ENCODE data around the gene LCMT2. TPM values are rescaled to one million over a fixed set of nuclear protein-coding genes. Genes with fewer than 3 reads are reported as not detected.

The LCMT2 gene
- total RNA-seq, 1 experiment from 2014 or later = 6.7 TPM

GRCh38 chr15:43281926-43282602 lies 48.3 kb downstream of the LCMT2 start:
- BruUV-seq (replicated peaks) = no TSS peak
- no peak for DNase-seq
- H2AFZ ChIP-seq (ENCODE audit: low read length) = no peak overlapping the region

DNA sequence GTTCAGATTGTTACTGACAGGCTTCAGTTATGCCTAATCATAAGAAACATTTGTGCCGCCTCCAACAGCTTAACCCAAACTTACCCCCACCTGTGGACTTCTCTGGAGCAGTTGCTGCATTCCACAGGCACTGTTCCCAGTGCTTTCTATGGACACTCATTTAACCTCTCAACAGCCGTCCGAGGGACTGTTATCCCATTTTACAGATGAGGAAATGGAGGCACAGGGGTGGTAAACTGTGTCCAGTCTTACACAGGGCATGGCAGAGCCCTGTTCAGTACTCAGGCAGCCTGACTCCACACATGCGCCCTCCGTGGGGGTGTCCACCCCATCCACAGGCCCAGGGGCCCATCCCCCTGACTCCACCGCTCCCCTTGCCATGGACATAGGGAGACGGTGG lies 49.4 kb downstream of the LCMT2 start:
- no TSS peak for BruUV-seq (replicated peaks)
- Histone ChIP-seq H2AFZ (ENCODE audit: low read length) (no peak overlapping the region), H3K4me1 (ENCODE audit: insufficient read depth, low read length) (no peaks in the 10 kb centered on the region; the same call in 1 of the 2 replicates), H3K79me2 (ENCODE audit: low read length) (no peaks in the 10 kb centered on the region), H3K36me3 (ENCODE audit: low read depth, low read length) (no peaks in the 10 kb centered on the region), H3K4me3 (ENCODE audit: low read length) (no peak overlapping the region), H3F3A (ENCODE audit: low read length, unreplicated experiment) (no peaks in the 10 kb centered on the region), H3K27ac (ENCODE audit: low read length) (no peak overlapping the region), H3K27me3 (ENCODE audit: low read length) (no peaks in the 10 kb centered on the region; the same call in 1 of the 2 replicates), H3K9me2 (replicated peaks; ENCODE audit: low read length) (no peaks in the 10 kb centered on the region), H3K4me2 (ENCODE audit: low read length) (no peak overlapping the region), H3K9ac (ENCODE audit: low read length) (no peak overlapping the region), H3K9me3 (ENCODE audit: low read length) (no peaks in the 10 kb centered on the region), H4K20me1 (ENCODE audit: low read length) (no peaks in the 10 kb centered on the region)
- POLR2A ChIA-PET (ENCODE audit: unreplicated experiment) = no interaction called here
- intact Hi-C loops (cut with micrococcal nuclease) = no loop called here
- CTCF ChIA-PET = no interaction called here
- DNase-seq (no peak), ATAC-seq (no peak)
- TF ChIP-seq, protein P1, sequence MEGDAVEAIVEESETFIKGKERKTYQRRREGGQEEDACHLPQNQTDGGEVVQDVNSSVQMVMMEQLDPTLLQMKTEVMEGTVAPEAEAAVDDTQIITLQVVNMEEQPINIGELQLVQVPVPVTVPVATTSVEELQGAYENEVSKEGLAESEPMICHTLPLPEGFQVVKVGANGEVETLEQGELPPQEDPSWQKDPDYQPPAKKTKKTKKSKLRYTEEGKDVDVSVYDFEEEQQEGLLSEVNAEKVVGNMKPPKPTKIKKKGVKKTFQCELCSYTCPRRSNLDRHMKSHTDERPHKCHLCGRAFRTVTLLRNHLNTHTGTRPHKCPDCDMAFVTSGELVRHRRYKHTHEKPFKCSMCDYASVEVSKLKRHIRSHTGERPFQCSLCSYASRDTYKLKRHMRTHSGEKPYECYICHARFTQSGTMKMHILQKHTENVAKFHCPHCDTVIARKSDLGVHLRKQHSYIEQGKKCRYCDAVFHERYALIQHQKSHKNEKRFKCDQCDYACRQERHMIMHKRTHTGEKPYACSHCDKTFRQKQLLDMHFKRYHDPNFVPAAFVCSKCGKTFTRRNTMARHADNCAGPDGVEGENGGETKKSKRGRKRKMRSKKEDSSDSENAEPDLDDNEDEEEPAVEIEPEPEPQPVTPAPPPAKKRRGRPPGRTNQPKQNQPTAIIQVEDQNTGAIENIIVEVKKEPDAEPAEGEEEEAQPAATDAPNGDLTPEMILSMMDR (conservative IDR thresholded peaks at IDR 0.05; ENCODE audit: low read depth, low read length) = no peak
- TF ChIP-seq EZH2 (IDR thresholded peaks at IDR 0.05; ENCODE audit: low read length, unreplicated experiment) = no peak
- no peak for TF ChIP-seq EZH2phosphoT487 (IDR thresholded peaks at IDR 0.05; ENCODE audit: borderline replicate concordance, low read length)

More at GRCh38 chr15:43281926-43282602, 48.3 kb downstream of the LCMT2 start:
- Histone ChIP-seq H3K9me3 (ENCODE audit: low read length) (no peaks in the 10 kb centered on the region), H3F3A (ENCODE audit: low read length, unreplicated experiment) (no peaks in the 10 kb centered on the region), H4K20me1 (ENCODE audit: low read length) (no peaks in the 10 kb centered on the region), H3K9me2 (replicated peaks; ENCODE audit: low read length) (no peaks in the 10 kb centered on the region), H3K4me1 (ENCODE audit: insufficient read depth, low read length) (no peaks in the 10 kb centered on the region; the same call in 1 of the 2 replicates), H3K79me2 (ENCODE audit: low read length) (no peaks in the 10 kb centered on the region), H3K27ac (ENCODE audit: low read length) (no peak overlapping the region), H3K4me3 (ENCODE audit: low read length) (no peak overlapping the region), H3K36me3 (ENCODE audit: low read depth, low read length) (no peaks in the 10 kb centered on the region), H3K9ac (ENCODE audit: low read length) (no peak overlapping the region), H3K4me2 (ENCODE audit: low read length) (no peak overlapping the region), H3K27me3 (ENCODE audit: low read length) (peaks cover 7% of the 10 kb centered on the region)
- POLR2A ChIA-PET (ENCODE audit: unreplicated experiment) = no interaction called here
- CTCF ChIA-PET = no interaction called here
- intact Hi-C loops (cut with micrococcal nuclease) = no loop called here
- ATAC-seq = no peak
- TF ChIP-seq EZH2phosphoT487 (IDR thresholded peaks at IDR 0.05; ENCODE audit: borderline replicate concordance, low read length) = no peak
- TF ChIP-seq, protein P1 (conservative IDR thresholded peaks at IDR 0.05; ENCODE audit: low read depth, low read length) = no peak
- no peak for TF ChIP-seq EZH2 (IDR thresholded peaks at IDR 0.05; ENCODE audit: low read length, unreplicated experiment)

- H3K27me3 ChIP-seq (ENCODE audit: low read length) = no peaks in the 10 kb centered on the region; the same call in 1 of the 2 replicates
- no peak overlapping the region for H3K27ac ChIP-seq (ENCODE audit: low read length)
- intact Hi-C loops (cut with micrococcal nuclease) = no loop called here
- H3K4me3 ChIP-seq (ENCODE audit: low read length) = no peak overlapping the region
- ATAC-seq (no peak), DNase-seq (no peak)
- CTCF ChIA-PET = no interaction called here
- no peaks in the 10 kb centered on the region for H3F3A ChIP-seq (ENCODE audit: low read length, unreplicated experiment)
- no peaks in the 10 kb centered on the region for H3K79me2 ChIP-seq (ENCODE audit: low read length)
- H3K4me2 ChIP-seq (ENCODE audit: low read length) = no peak overlapping the region
- TF ChIP-seq EZH2 (IDR thresholded peaks at IDR 0.05; ENCODE audit: low read length, unreplicated experiment) (no peak), EZH2phosphoT487 (IDR thresholded peaks at IDR 0.05; ENCODE audit: borderline replicate concordance, low read length) (no peak)
- TF ChIP-seq, protein P1 (conservative IDR thresholded peaks at IDR 0.05; ENCODE audit: low read depth, low read length) = no peak
- no TSS peak for BruUV-seq (replicated peaks)
- no peak overlapping the region for H2AFZ ChIP-seq (ENCODE audit: low read length)
- POLR2A ChIA-PET (ENCODE audit: unreplicated experiment) = no interaction called here
- H3K4me1 ChIP-seq (ENCODE audit: insufficient read depth, low read length) = no peaks in the 10 kb centered on the region
- no peaks in the 10 kb centered on the region for H4K20me1 ChIP-seq (ENCODE audit: low read length)
- no peaks in the 10 kb centered on the region for H3K36me3 ChIP-seq (ENCODE audit: low read depth, low read length)
- no peaks in the 10 kb centered on the region for H3K9me3 ChIP-seq (ENCODE audit: low read length)
- H3K9ac ChIP-seq (ENCODE audit: low read length) = no peak overlapping the region
- no peaks in the 10 kb centered on the region for H3K9me2 ChIP-seq (replicated peaks; ENCODE audit: low read length)
These were observed 50.9 kb downstream of the LCMT2 start for GRCh38 chr15:43279496-43279895.

All from PC-3 (cell line).